HG02798 (cell line): ENCODE results near the gene HOXD3.

Experiments used
- ATAC-seq: cut with Tn5 transposase; IDR thresholded peaks from one replicate; pipeline ENCODE4 v1.9.1; 2021; ENCODE audit warnings: mild to moderate bottlenecking; ENCODE audit not compliant: unreplicated experiment, poor library complexity

HOXD3 gene

GRCh38 chr2:176202491-176202890 lies 45.4 kb downstream of the HOXD3 start:
- no peak for ATAC-seq

GRCh38 chr2:176205126-176205525 lies 48.0 kb downstream of the HOXD3 start:
- no peak for ATAC-seq

GRCh38 chr2:176206136-176206535 lies 49.0 kb downstream of the HOXD3 start:
- ATAC-seq = no peak

GRCh38 chr2:176206682-176207081 lies 49.6 kb downstream of the HOXD3 start:
- no peak for ATAC-seq

GRCh38 chr2:176211110-176211509 lies 54.0 kb downstream of the HOXD3 start:
- no peak for ATAC-seq

GRCh38 chr2:176212276-176212675 lies 55.2 kb downstream of the HOXD3 start:
- ATAC-seq = no peak

- no peak for ATAC-seq
These were observed 56.3 kb downstream of the HOXD3 start for GRCh38 chr2:176213406-176213805.
